Measurements from ENCODE around the gene DPEP2.

DPEP2 gene

GRCh38 chr16:67987460-67988160 lies 11.7 kb downstream of the DPEP2 start:
- no peak for TF ChIP-seq YY1 (IDR thresholded peaks at IDR 0.05; ENCODE audit: low read depth)
- TF ChIP-seq TEAD4 (IDR thresholded peaks at IDR 0.05) = no peak
- TF ChIP-seq TCF12 (IDR thresholded peaks at IDR 0.05; ENCODE audit: low read depth) = no peak
- no peak for TF ChIP-seq FOXM1 (IDR thresholded peaks at IDR 0.05; ENCODE audit: borderline replicate concordance, low read depth)
- no peak for TF ChIP-seq REST (IDR thresholded peaks at IDR 0.05; ENCODE audit: low read depth)
- no peak for TF ChIP-seq USF1 (IDR thresholded peaks at IDR 0.05)
- TF ChIP-seq TAF1 (IDR thresholded peaks at IDR 0.05; ENCODE audit: low read depth) = no peak
- TF ChIP-seq RAD21 (IDR thresholded peaks at IDR 0.05; ENCODE audit: low read depth) = no peak
- no peak for TF ChIP-seq NFIC (IDR thresholded peaks at IDR 0.05)
- no peak for TF ChIP-seq EGR1 (IDR thresholded peaks at IDR 0.05)
- no peak for TF ChIP-seq ZBTB7A (IDR thresholded peaks at IDR 0.05; ENCODE audit: low read depth)
- no peak for TF ChIP-seq MAX (IDR thresholded peaks at IDR 0.05)
- TF ChIP-seq EP300 (IDR thresholded peaks at IDR 0.05; ENCODE audit: borderline replicate concordance) = no peak
- TF ChIP-seq CREB1 (IDR thresholded peaks at IDR 0.05; ENCODE audit: low read depth) = no peak
- TF ChIP-seq CEBPB (IDR thresholded peaks at IDR 0.05) = no peak

GRCh38 chr16:67986949-67987348 lies 12.3 kb downstream of the DPEP2 start:
- TF ChIP-seq MAX (IDR thresholded peaks at IDR 0.05) = no peak
- TF ChIP-seq FOXM1 (IDR thresholded peaks at IDR 0.05; ENCODE audit: borderline replicate concordance, low read depth) = no peak
- no peak for TF ChIP-seq RAD21 (IDR thresholded peaks at IDR 0.05; ENCODE audit: low read depth)
- no peak for TF ChIP-seq NFIC (IDR thresholded peaks at IDR 0.05)
- TF ChIP-seq EGR1 (IDR thresholded peaks at IDR 0.05) = no peak
- TF ChIP-seq EP300 (IDR thresholded peaks at IDR 0.05; ENCODE audit: borderline replicate concordance) = no peak

GRCh38 chr16:67982011-67982696 lies 17.1 kb downstream of the DPEP2 start:
- TF ChIP-seq MAX (IDR thresholded peaks at IDR 0.05) (no peak), FOXM1 (IDR thresholded peaks at IDR 0.05; ENCODE audit: borderline replicate concordance, low read depth) (no peak), NFIC (IDR thresholded peaks at IDR 0.05) (no peak), RAD21 (IDR thresholded peaks at IDR 0.05; ENCODE audit: low read depth) (no peak), EP300 (IDR thresholded peaks at IDR 0.05; ENCODE audit: borderline replicate concordance) (no peak), USF1 (IDR thresholded peaks at IDR 0.05) (no peak), YY1 (IDR thresholded peaks at IDR 0.05; ENCODE audit: low read depth) (no peak)

GRCh38 chr16:67979955-67980678 lies 19.2 kb downstream of the DPEP2 start, which contains the start of gene DPEP3:
TSS of gene DPEP3 (minus strand) at chr16:67980499. CDS start at chr16:67980380, 119 bp downstream.
- TF ChIP-seq REST (IDR thresholded peaks at IDR 0.05; ENCODE audit: low read depth) = no peak
- TF ChIP-seq USF1 (IDR thresholded peaks at IDR 0.05) = no peak
- TF ChIP-seq ZBTB7A (IDR thresholded peaks at IDR 0.05; ENCODE audit: low read depth) = no peak
- no peak for TF ChIP-seq MAX (IDR thresholded peaks at IDR 0.05)
- no peak for TF ChIP-seq NFIC (IDR thresholded peaks at IDR 0.05)
- TF ChIP-seq YY1 (IDR thresholded peaks at IDR 0.05; ENCODE audit: low read depth) = no peak
- no peak for TF ChIP-seq TEAD4 (IDR thresholded peaks at IDR 0.05)
- no peak for TF ChIP-seq CEBPB (IDR thresholded peaks at IDR 0.05)
- no peak for TF ChIP-seq EP300 (IDR thresholded peaks at IDR 0.05; ENCODE audit: borderline replicate concordance)
- TF ChIP-seq CREB1 (IDR thresholded peaks at IDR 0.05; ENCODE audit: low read depth) = no peak
- TF ChIP-seq FOXM1 (IDR thresholded peaks at IDR 0.05; ENCODE audit: borderline replicate concordance, low read depth) = no peak
- TF ChIP-seq TAF1 (IDR thresholded peaks at IDR 0.05; ENCODE audit: low read depth) = no peak

Measured in Ishikawa (cell line).